GM12892 (cell line): ENCODE data around the gene RSAD1.

ENCODE experiments used
- POLR2A ChIP-seq: IDR thresholded peaks from 2 replicates; pipeline ENCODE4 v1.6.1; 2011; ENCODE audit warnings: low read depth, low read length, control low read depth
- POLR2AphosphoS5 ChIP-seq: IDR thresholded peaks from 2 replicates; pipeline ENCODE4 v1.6.1; 2011; ENCODE audit warnings: low read depth, low read length, control low read depth

DNA sequence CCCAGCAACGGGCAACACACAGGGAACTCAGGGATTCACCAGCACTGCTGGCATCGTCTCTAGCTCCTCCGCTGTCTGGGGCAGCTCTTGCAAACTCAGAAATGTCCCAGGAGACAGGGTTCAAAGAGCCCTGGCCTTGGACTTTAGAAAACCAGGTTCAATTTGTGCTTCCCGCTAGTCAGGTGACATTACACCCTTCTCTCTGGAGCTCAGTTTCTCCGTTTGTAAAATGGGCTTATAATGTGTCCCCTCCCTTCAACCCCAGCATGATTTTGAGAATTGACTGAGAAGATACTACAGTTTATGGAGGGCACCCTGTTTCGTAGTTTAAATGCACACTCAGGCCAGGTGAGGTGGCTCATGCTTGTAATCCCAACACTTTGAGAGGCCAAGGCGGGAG is 27.6 kb downstream of the RSAD1 start:
- no peak for TF ChIP-seq POLR2A
- no peak for TF ChIP-seq POLR2AphosphoS5
